ENCODE measurements around the gene RAC3. TPM values are rescaled to one million over a fixed set of nuclear protein-coding genes. Genes with fewer than 3 reads are reported as not detected.

The RAC3 gene
- polyA plus RNA-seq, 4 donors = 10.2 to 14.1 (median 12.1) TPM

- DNase-seq (ENCODE audit: low read depth in 4 of 4, low spot score in 3 of 4) = no peak
These were observed 19.8 kb upstream of the RAC3 start for GRCh38 chr17:82011617-82012187.

DNA sequence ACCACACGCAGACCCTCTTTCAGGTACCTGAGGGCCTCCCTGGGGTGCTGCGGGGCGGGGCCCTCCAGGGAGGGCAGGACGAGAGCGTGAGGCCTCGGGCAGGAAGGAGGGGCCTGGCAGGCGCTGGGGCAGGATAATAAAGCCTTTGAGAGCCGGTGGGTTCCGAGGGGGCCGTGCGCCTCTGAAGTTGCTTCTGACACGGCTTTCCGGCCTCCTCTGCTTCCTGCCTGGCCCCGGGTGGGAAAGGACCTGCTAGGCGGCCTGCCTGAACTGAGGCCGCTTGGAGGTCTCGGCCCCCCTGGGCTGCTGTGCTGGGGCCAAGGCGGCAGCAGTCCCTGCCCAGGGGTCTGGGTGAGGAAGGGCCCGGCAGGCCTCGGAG lies 19.2 kb upstream of the RAC3 start:
- no peak for DNase-seq (ENCODE audit: low read depth in 4 of 4, low spot score in 3 of 4)

- no peak for DNase-seq (ENCODE audit: low read depth in 4 of 4, low spot score in 3 of 4)
These were observed 18.7 kb upstream of the RAC3 start for GRCh38 chr17:82012640-82013295.

DNA sequence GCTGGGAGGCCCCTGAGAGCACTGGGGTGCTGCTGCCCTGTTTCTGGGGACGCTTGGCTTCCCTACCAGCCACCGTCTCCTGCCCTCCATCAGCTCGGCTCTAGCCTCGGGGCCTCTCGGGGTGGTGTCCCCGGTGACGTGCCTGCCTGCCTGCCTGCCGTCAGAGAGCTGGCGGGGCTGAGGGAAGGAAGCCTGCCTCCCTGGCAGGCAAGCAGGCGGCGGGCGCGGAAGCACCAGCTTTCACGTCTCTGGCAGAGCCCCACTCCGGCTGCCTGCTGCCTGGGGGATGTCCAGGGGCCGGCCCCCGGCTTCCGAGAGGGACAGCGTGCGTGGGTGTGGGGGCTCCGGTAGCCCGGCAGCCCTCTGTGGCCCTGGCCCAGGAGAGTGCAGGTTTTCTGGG lies 18.1 kb upstream of the RAC3 start:
- DNase-seq (ENCODE audit: low read depth in 4 of 4, low spot score in 3 of 4) = no peak

DNA sequence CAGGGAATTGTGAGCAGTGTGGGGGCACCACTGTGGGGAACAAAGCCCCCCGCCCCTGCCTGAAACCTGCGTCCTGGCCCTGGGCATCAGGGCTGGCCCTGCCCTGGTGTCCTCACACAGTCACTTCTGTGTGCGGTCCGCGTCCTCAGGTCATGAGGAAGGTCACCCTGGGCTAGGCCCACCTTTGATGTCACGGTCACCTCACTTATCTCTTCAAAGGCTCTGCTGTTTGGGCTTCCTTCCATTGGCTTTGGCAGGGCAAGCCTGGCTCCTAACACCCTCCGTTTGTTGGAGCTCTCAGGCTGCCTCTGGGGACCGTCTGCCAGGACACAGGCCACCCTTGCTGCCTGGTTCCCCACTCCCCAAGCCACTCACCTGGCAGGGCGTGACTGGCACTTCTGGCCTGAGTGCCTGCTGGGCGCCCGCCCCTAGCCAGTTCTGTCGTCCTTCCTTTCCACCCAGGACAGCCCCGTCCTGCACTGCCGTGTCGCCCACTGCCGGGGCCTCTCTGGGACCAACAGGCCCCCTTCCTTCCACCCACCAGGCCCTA lies 17.6 kb upstream of the RAC3 start:
- no peak for DNase-seq (ENCODE audit: low read depth in 4 of 4, low spot score in 3 of 4)

- DNase-seq (ENCODE audit: low read depth in 4 of 4, low spot score in 3 of 4) = no peak
These were observed 17.0 kb upstream of the RAC3 start for GRCh38 chr17:82014432-82014831.

DNA sequence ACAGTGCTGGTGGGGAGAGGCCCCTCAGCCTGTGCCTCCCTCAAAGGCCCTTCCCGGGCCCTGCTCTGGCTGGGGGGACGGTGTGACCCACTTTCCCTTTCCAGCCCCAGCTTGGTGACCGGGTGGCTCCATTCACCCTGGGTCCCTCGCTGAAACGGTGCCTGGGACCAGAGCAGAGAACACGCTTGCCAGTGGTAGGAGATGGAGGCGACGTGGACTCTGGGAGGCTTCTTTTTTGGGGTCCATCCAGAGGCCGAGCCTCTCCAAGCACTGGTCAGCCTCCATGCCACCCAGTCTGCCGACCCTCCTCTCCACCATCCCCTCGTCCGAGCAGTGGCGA lies 16.5 kb upstream of the RAC3 start:
- DNase-seq (ENCODE audit: low read depth in 4 of 4, low spot score in 3 of 4) = no peak

GRCh38 chr17:82015311-82015971 lies 16.0 kb upstream of the RAC3 start:
- no peak for DNase-seq (ENCODE audit: low read depth in 4 of 4, low spot score in 3 of 4)

DNA sequence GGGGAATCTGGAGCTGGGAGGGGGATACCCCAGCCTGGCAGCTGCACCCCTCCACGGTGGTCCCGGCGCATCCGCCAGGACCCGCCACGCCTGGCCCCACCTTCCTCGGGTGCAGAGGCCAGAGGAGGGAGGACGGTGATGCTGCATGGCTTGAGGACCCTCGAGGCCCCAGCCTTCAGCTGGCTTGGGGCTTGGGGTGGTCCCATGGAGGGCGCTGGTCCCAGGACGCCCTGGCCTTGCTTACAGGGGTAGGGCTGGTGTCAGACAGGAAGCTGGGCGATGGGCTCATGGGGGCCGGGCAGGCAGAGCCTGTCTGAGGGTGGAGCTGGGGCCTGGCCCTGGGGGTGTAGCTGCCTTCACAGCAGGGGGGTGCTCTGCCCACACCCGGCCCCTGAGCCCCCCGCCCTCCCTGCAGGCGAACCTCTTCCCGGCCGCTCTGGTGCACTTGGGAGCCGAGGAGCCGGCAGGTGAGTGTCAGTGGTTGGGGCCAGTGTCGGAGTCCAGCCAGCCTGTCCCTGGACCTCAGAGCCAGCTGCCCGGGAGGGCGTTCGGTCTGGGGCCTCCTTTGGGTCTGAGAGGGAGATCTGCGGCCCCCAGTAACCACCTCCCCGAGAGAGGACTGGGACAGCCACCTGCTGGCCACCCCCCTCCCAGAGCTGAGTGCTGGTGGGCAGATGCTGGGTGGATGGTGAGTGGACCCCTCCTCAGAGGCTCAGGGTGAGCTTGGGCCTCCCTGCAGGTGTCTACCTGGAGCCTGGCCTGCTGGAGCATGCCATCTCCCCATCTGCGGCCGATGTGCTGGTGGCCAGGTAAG lies 15.2 kb upstream of the RAC3 start:
- no peak for DNase-seq (ENCODE audit: low read depth in 4 of 4, low spot score in 3 of 4)

DNA sequence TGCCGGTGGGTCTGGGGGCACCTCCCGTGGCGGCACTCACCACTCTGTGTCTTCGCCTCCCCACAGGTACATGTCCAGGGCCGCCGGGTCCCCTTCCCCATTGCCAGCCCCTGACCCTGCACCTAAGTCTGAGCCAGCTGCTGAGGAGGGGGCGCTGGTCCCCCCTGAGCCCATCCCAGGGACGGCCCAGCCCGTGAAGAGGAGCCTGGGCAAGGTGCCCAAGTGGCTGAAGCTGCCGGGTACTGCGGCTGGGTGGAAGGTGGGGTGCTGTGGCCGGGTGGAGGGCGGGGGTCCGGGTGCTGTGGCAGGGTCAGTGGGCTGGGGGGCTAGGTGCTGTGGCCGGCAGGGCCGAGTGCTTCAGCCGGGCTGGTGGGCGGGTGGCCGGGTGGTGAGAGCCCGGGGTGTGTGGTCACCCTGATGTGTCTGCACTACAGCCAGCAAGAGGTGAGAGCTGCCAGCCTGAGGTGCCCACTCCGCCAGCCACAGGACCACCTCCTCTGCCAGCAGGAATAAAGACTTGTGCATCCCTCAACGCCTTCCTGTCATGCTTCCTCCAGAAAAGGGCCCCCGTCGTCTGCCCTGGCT lies 14.5 kb upstream of the RAC3 start:
- no peak for DNase-seq (ENCODE audit: low read depth in 4 of 4, low spot score in 3 of 4)

DNA sequence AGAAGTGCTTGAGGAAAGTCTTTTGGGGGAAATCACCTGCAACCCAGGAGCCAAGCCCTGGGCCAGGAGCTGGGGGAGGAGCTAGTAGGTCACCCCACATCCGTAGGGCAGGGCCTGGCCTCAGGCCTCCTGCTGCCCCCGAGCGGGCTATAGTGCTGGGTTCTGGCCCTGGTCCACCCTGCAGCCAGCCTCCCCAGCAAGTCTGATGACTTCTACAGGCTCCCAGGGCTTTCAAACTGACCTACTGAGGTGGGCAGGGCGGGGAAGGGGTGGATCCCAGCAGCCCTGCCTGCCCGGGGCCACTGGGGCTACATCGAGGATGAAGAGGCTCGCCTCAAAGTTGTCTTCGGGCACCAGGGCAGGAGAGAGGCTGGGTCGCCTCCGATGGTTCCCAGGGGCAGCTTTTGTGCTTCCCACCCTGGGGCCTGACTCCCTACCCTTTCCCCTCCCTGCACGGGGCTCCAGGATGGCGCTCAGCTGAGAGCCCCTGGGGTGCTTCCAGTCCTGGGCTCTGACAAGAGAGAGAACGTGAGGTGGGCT lies 13.8 kb upstream of the RAC3 start:
- DNase-seq (ENCODE audit: low read depth in 4 of 4, low spot score in 3 of 4) = no peak

- no peak for DNase-seq (ENCODE audit: low read depth in 4 of 4, low spot score in 3 of 4)
These were observed 13.1 kb upstream of the RAC3 start for GRCh38 chr17:82018152-82018988.

- DNase-seq (ENCODE audit: low read depth in 4 of 4, low spot score in 3 of 4) = no peak
These were observed 12.3 kb upstream of the RAC3 start for GRCh38 chr17:82018989-82019689.

GRCh38 chr17:82019690-82020571 lies 11.5 kb upstream of the RAC3 start:
- no peak for DNase-seq (ENCODE audit: low read depth in 4 of 4, low spot score in 3 of 4)

GRCh38 chr17:82020572-82021106 lies 10.8 kb upstream of the RAC3 start:
- DNase-seq (ENCODE audit: low read depth in 4 of 4, low spot score in 3 of 4) = no peak

DNA sequence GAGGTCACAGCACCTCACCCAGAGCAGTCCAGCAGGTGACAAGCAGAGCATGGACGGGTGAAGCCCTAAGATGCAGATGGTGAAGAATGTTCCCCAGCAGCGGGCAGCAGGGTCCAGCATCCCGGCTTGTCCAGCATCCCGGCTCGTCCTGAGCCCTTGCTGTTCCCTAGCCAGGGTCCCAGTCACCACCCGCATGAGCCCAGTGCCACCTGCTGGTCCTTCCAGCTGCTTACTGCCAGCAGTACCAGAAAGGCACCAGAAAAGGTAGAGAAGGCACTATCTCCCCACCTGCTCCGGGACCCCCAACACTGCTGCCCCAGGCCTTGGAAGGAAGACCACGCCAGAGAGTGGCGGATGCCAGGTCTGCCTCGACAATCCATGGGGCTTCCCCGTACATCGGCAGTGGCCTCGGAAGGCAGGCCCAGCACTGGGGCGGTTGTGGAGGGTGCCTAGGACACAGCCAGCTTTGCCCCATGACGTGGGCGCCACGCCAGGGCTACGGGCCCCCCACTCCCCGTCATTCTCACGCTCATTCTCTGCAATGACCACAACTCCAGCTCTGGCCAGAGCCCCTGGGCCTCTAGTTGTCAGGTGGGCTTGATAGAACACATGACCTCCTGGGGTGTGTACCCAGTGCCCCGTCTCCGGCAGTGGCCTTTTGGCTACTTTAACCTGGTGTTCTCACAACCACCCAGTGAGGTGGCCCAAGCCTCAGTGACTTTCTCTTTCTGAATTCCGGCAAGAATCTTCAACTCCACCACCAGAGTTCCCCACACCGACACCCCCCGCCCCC lies 10.2 kb upstream of the RAC3 start:
- no peak for DNase-seq (ENCODE audit: low read depth in 4 of 4, low spot score in 3 of 4)

- no peak for DNase-seq (ENCODE audit: low read depth in 4 of 4, low spot score in 3 of 4)
These were observed 9.6 kb upstream of the RAC3 start for GRCh38 chr17:82021900-82022309.

All from left renal pelvis (tissue), 4 donors.